CD4-positive, alpha-beta T cell (primary cell): ENCODE measurements around the gene CYP26B1. TPM values are rescaled to one million over a fixed set of nuclear protein-coding genes. Genes with fewer than 3 reads are reported as not detected.

Source experiments
- ATAC-seq: fragments of 200-7000 bp; cut with Tn5 transposase; one replicate; pipeline ENCODE4 v1.10.0; 2022; ENCODE audit warnings: mild to moderate bottlenecking; ENCODE audit not compliant: poor library complexity
- CTCF ChIA-PET: fragments of 350-600 bp; sonication (Branson Sonifier 250); formaldehyde crosslinking; loops from one replicate; lab custom pipeline; 2021; ENCODE audit warnings: antibody characterized with exemption, inconsistent platforms; lab: Charles Lee
- POLR2A ChIA-PET: fragments of 350-600 bp; sonication (Branson Sonifier 250); formaldehyde crosslinking; loops from one replicate; lab custom pipeline; 2021; ENCODE audit warnings: antibody characterized with exemption, inconsistent platforms; lab: Charles Lee
- DNase-seq, 14 experiments: peaks; one replicate each; pipeline ENCODE4 v3.0.0-alpha.2; 2013 to 2020; ENCODE audit warnings: mixed read lengths in 2 of 14
- H3K27ac ChIP-seq, 2 donors: one replicate each; pipeline versions ENCODE4 v1.5.1 to v1.7.0; 2013; ENCODE audit warnings: low read length in 2 of 2, low read depth in 1 of 2, mild to moderate bottlenecking in 1 of 2
- H3K27me3 ChIP-seq, 2 experiments: 1 replicate in 1 of 2; 2 replicates in 1 of 2; pipeline versions ENCODE4 v1.6.1 to v1.7.0; 2013; ENCODE audit warnings: low read length in 2 of 2, control low read depth in 1 of 2, mild to moderate bottlenecking in 1 of 2, moderate library complexity in 1 of 2; ENCODE audit not compliant: insufficient read depth in 2 of 2, control insufficient read depth in 1 of 2
- H3K36me3 ChIP-seq: one replicate; pipeline ENCODE4 v1.6.1; 2013; ENCODE audit warnings: low read length, control low read depth; ENCODE audit not compliant: insufficient read depth
- H3K4me1 ChIP-seq: one replicate; pipeline ENCODE4 v1.6.1; 2013; ENCODE audit warnings: low read length, control low read depth; ENCODE audit not compliant: insufficient read depth
- H3K4me3 ChIP-seq: one replicate; pipeline ENCODE4 v1.5.1; 2013; ENCODE audit warnings: mild to moderate bottlenecking, low read length, moderate library complexity
- H3K9me3 ChIP-seq, 2 experiments: 1 replicate in 1 of 2; 2 replicates in 1 of 2; pipeline versions ENCODE4 v1.6.1 to v1.7.0; 2013; ENCODE audit warnings: low read length in 2 of 2, mild to moderate bottlenecking in 2 of 2, control low read depth in 1 of 2, moderate library complexity in 1 of 2; ENCODE audit not compliant: control insufficient read depth in 1 of 2, insufficient read depth in 1 of 2
- H3K27ac Mint-ChIP-seq: one replicate; pipeline ENCODE4 v1.8.0; 2020; ENCODE audit warnings: mixed read lengths
- H3K27me3 Mint-ChIP-seq: one replicate; pipeline ENCODE4 v1.8.0; 2021; ENCODE audit warnings: mixed read lengths
- H3K36me3 Mint-ChIP-seq: one replicate; pipeline ENCODE4 v1.8.0; 2021; ENCODE audit warnings: low read depth, mixed read lengths
- H3K4me1 Mint-ChIP-seq: one replicate; pipeline ENCODE4 v1.8.0; 2021; ENCODE audit warnings: low read depth, mixed read lengths
- H3K4me3 Mint-ChIP-seq: one replicate; pipeline ENCODE4 v1.8.0; 2020; ENCODE audit warnings: mild to moderate bottlenecking, mixed read lengths
- H3K9me3 Mint-ChIP-seq: one replicate; pipeline ENCODE4 v1.8.0; 2020; ENCODE audit warnings: mixed read lengths
- intact Hi-C, 2 experiments: fragments of 100-400 bp; cut with DNase I in 1 of 2; cut with micrococcal nuclease in 1 of 2; formaldehyde crosslinking; loops; one replicate each; pipeline versions ENCODE4 v1.15.1 to v1.9.0; 2023 to 2025; cut with DNase I, micrococcal nuclease
- total RNA-seq, 174 experiments: library from RNA in 2 of 174; stranded (reverse) in 2 of 174; gene quantifications; one replicate each; pipeline ENCODE4 v1.2.3 and lab custom pipeline; 2021 to 2026
- TF ChIP-seq, protein P1 (sequence below): fragments of 200-600 bp; IDR thresholded peaks from one replicate; pipeline ENCODE4 v1.8.0; 2022; ENCODE audit warnings: antibody characterized with exemption, mild to moderate bottlenecking

The CYP26B1 gene
- total RNA-seq, 2 experiments from 2014 or later = 0.05 TPM; not detected in 1

DNA sequence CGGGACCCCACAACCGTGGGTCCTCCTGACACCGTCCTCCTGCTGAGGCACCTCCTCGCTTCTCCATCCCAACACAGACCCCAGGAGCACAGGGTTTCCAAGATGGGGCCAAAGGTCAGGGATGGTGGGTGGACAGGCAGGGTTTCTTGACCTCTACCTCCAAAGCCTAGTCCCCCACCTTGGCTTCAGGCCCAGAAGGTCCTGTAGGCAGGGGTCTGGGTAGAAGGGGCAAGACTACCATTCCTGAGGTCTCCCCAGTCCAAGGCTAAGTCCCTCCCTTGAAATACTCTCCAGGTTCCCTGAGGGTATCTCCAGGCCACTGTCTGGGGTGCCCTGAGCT is 7.1 kb downstream of the CYP26B1 start:
- H3K4me1 Mint-ChIP-seq = peaks cover 10% of the 10 kb centered on the region
- DNase-seq = peak in 1 of 14 experiments; percentile 23

DNA sequence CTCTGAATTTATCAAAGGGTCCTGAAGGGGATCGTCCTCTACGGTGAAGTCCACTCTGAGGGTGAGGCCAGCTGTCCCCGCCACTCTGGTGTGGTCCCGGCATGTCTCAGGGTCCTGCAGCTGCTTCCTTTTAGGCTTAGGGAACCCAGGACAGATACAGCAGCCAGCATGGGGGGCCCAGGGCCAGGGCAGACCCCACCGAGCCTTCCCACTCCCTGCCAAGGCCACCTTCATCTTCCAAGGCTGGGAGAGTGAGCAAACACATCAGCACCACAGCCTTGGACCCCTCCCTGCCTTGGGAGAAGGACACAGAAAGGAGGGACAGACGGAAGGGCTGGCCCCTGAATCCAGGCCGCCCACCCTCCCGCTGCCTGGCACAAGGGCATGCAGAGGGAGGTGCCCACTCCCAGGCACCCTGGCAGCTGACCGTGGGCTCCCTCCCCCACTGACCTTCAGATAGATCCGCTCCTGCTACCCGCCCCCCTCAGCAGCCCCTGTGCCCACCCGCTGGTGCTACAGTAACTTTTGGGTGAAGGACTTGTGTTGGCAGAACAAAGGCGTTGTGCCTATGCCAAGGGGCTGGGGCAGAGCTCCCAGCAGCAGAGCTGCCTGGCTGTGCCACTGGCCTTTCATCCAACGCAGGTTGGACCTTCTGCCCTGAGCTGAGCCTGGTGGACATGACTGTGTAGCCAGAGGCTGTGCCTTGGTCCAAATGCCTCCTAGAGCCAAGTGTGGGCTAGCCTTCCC is 7.6 kb downstream of the CYP26B1 start:
- H3K9me3 Mint-ChIP-seq = no peaks in the 10 kb centered on the region
- H3K4me1 Mint-ChIP-seq = peaks cover 5% of the 10 kb centered on the region
- no peak overlapping the region for H3K27ac Mint-ChIP-seq
- intact Hi-C loops = loop anchor here in 1 of 2 experiments (5.0 kb wide), 1 partner anchor 838 kb away; no protein-coding TSS in a partner anchor
- Histone ChIP-seq H3K27ac (no peak overlapping the region), H3K4me3 (no peak overlapping the region), H3K4me1 (peaks cover 11% of the 10 kb centered on the region), H3K36me3 (no peaks in the 10 kb centered on the region), H3K27me3 (peaks cover 18 to 19% of the 10 kb centered on the region in 2 experiments), H3K9me3 (peaks cover 0 to 16% of the 10 kb centered on the region in 2 experiments)
- no peaks in the 10 kb centered on the region for H3K36me3 Mint-ChIP-seq
- H3K27me3 Mint-ChIP-seq = peaks cover 29% of the 10 kb centered on the region
- DNase-seq (peak in 1 of 14 experiments; percentile 25), ATAC-seq (no peak)
- TF ChIP-seq, protein P1, sequence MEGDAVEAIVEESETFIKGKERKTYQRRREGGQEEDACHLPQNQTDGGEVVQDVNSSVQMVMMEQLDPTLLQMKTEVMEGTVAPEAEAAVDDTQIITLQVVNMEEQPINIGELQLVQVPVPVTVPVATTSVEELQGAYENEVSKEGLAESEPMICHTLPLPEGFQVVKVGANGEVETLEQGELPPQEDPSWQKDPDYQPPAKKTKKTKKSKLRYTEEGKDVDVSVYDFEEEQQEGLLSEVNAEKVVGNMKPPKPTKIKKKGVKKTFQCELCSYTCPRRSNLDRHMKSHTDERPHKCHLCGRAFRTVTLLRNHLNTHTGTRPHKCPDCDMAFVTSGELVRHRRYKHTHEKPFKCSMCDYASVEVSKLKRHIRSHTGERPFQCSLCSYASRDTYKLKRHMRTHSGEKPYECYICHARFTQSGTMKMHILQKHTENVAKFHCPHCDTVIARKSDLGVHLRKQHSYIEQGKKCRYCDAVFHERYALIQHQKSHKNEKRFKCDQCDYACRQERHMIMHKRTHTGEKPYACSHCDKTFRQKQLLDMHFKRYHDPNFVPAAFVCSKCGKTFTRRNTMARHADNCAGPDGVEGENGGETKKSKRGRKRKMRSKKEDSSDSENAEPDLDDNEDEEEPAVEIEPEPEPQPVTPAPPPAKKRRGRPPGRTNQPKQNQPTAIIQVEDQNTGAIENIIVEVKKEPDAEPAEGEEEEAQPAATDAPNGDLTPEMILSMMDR = no peak
- CTCF ChIA-PET = no interaction called here
- H3K4me3 Mint-ChIP-seq = no peak overlapping the region
- POLR2A ChIA-PET = no interaction called here

More for the DNA sequence above, 7.1 kb downstream of the CYP26B1 start:
- Histone ChIP-seq H3K36me3 (no peaks in the 10 kb centered on the region), H3K27me3 (peaks cover 23 to 25% of the 10 kb centered on the region in 2 experiments), H3K9me3 (peaks cover 0 to 18% of the 10 kb centered on the region in 2 experiments), H3K4me3 (no peak overlapping the region), H3K27ac (no peak overlapping the region), H3K4me1 (peaks cover 17% of the 10 kb centered on the region)
- no peaks in the 10 kb centered on the region for H3K36me3 Mint-ChIP-seq
- POLR2A ChIA-PET = no interaction called here
- intact Hi-C loops = no loop called here
- CTCF ChIA-PET = no interaction called here
- H3K27me3 Mint-ChIP-seq = peaks cover 35% of the 10 kb centered on the region
- TF ChIP-seq, protein P1 = no peak
- no peak overlapping the region for H3K27ac Mint-ChIP-seq
- ATAC-seq = no peak
- H3K4me3 Mint-ChIP-seq = no peak overlapping the region
- H3K9me3 Mint-ChIP-seq = no peaks in the 10 kb centered on the region

DNA sequence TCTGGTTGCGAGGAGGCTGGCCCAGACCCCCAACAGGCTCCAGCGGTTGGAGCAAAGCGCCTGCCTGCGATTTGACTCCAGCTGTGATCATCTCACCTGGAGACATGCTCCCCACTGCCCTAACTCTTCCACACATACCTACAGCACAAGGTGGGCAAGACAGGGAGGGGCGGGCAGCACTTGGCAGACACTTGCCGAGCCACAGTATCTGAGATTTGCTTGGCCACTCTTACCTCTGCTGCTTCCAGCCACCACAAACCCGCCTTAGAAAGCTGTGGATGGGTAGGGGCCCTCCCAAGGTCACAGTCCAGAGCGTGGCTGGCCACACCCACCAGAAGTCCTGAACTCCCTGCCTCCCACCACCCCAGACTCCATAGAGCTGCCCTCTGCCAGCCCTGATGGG is 8.2 kb downstream of the CYP26B1 start:
- intact Hi-C loops = loop anchor here in 1 of 2 experiments (5.0 kb wide), 1 partner anchor 837 kb away; no protein-coding TSS in a partner anchor
- CTCF ChIA-PET = no interaction called here
- no peak for ATAC-seq

More for the DNA sequence above, 8.2 kb downstream of the CYP26B1 start:
- no peak overlapping the region for H3K27ac Mint-ChIP-seq
- Histone ChIP-seq H3K36me3 (no peaks in the 10 kb centered on the region), H3K27me3 (peaks cover 12 to 14% of the 10 kb centered on the region in 2 experiments), H3K4me3 (no peak overlapping the region), H3K4me1 (peaks cover 6% of the 10 kb centered on the region), H3K9me3 (peaks cover 0 to 14% of the 10 kb centered on the region in 2 experiments), H3K27ac (no peak overlapping the region)
- no peaks in the 10 kb centered on the region for H3K36me3 Mint-ChIP-seq
- H3K4me1 Mint-ChIP-seq = peaks cover 4% of the 10 kb centered on the region
- peaks cover 27% of the 10 kb centered on the region for H3K27me3 Mint-ChIP-seq
- H3K9me3 Mint-ChIP-seq = no peaks in the 10 kb centered on the region
- POLR2A ChIA-PET = no interaction called here
- no peak for DNase-seq
- TF ChIP-seq, protein P1 = no peak
- no peak overlapping the region for H3K4me3 Mint-ChIP-seq
